ENCODE data around the gene BATF.

Gene BATF

GRCh38 chr14:75563931-75564330 is 41.7 kb downstream of the BATF start:
- DNase-seq, result no peak

GRCh38 chr14:75565056-75565455 is 42.8 kb downstream of the BATF start:
- DNase-seq, result no peak

GRCh38 chr14:75566321-75566720 is 44.1 kb downstream of the BATF start:
- no peak for DNase-seq

- DNase-seq, result peak in 1 of 14 donors; percentile 2
These were observed 44.5 kb downstream of the BATF start for GRCh38 chr14:75566752-75567151.

GRCh38 chr14:75568140-75568539 is 45.9 kb downstream of the BATF start:
- DNase-seq, result no peak

- DNase-seq, result no peak
These were observed 46.5 kb downstream of the BATF start for GRCh38 chr14:75568791-75569190.

GRCh38 chr14:75570797-75571196 is 48.5 kb downstream of the BATF start:
- no peak for DNase-seq

- no peak for DNase-seq
These were observed 49.8 kb downstream of the BATF start for GRCh38 chr14:75572104-75572503.

- no peak for DNase-seq
These were observed 54.8 kb downstream of the BATF start for GRCh38 chr14:75577090-75577489.

- peak in 13 of 14 donors; percentile 3 to 79 (median 69) for DNase-seq
These were observed 55.4 kb downstream of the BATF start for GRCh38 chr14:75577729-75578101.

- DNase-seq, result peak in 12 of 14 donors; percentile 30 to 78 (median 64)
These were observed 56.0 kb downstream of the BATF start, which contains the start of gene FLVCR2 for GRCh38 chr14:75578102-75578785. Gene FLVCR2, plus strand, starts transcription at chr14:75578620. Its CDS starts 353 bp downstream, at chr14:75578973.

GRCh38 chr14:75578786-75579337 is 56.6 kb downstream of the BATF start:
- peak in 3 of 14 donors; percentile 40 to 53 (median 45) for DNase-seq

GRCh38 chr14:75579338-75579864 is 57.1 kb downstream of the BATF start:
- DNase-seq, result peak in 1 of 14 donors; percentile 23

GRCh38 chr14:75579882-75580281 is 57.6 kb downstream of the BATF start:
- peak in 5 of 14 donors; percentile 2 to 80 (median 11) for DNase-seq

- no peak for DNase-seq
These were observed 65.1 kb downstream of the BATF start for GRCh38 chr14:75587388-75587787.

GRCh38 chr14:75589931-75590330 is 67.7 kb downstream of the BATF start:
- DNase-seq, result no peak

GRCh38 chr14:75591331-75591946 is 69.2 kb downstream of the BATF start:
- DNase-seq, result no peak

GRCh38 chr14:75591987-75592575 is 69.8 kb downstream of the BATF start:
- no peak for DNase-seq

GRCh38 chr14:75595226-75595625 is 73.0 kb downstream of the BATF start:
- no peak for DNase-seq

All from C1 segment of cervical spinal cord (tissue), 14 donors.